DND-41 (cell line): ENCODE measurements around the gene GSC2.

Experiments
- CTCF ChIP-seq: IDR thresholded peaks from 2 replicates; pipeline ENCODE4 v1.5.1; 2012; ENCODE audit warnings: borderline replicate concordance, low read length, moderate library complexity, mild to moderate bottlenecking; ENCODE audit not compliant: poor library complexity, severe bottlenecking; ENCODE audit errors: extremely low read depth
- EZH2 ChIP-seq: IDR thresholded peaks from 3 replicates; pipeline ENCODE4 v1.6.1; 2012; ENCODE audit warnings: borderline replicate concordance, low read depth, mild to moderate bottlenecking, moderate library complexity, low read length, inconsistent platforms; ENCODE audit not compliant: severe bottlenecking

- no peak for TF ChIP-seq CTCF
- TF ChIP-seq EZH2, result no peak
These were observed 51.9 kb downstream of the GSC2 start for GRCh38 chr22:19098157-19098556.
